ENCODE measurements around the gene OSBPL1A.

DNA sequence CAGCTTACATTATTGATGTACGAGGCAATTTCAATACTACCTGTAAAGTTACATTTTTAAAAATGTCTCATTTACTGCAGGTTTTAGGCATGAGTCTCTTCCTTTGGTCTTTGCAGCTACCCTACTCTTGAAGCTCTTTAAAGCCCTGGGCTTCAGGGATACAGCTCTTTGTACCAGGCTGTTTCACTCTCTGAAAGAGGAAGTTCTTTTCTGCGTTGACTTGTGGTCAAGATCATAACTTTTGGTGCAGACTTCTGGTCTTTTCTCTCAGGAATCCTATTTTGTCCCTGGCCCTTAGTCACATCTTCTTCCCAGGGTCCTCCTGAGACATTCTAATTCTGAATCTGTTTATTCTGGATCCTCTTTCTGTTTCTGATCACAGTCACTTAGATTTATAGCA lies 46.2 kb upstream of the OSBPL1A start:
- TF ChIP-seq CTCF (IDR thresholded peaks at IDR 0.05) (no peak), EP300 (IDR thresholded peaks at IDR 0.05) (no peak), POLR2A (IDR thresholded peaks at IDR 0.05) (no peak)

Data from suprapubic skin (tissue), 3 donors.